Amniotic stem cell (primary cell): Measurements from ENCODE around the gene DCST2.

Source experiments
- DNase-seq: peaks from one replicate; lab custom pipeline; 2025; lab: John Stamatoyannopoulos, UW

The DCST2 gene

DNA sequence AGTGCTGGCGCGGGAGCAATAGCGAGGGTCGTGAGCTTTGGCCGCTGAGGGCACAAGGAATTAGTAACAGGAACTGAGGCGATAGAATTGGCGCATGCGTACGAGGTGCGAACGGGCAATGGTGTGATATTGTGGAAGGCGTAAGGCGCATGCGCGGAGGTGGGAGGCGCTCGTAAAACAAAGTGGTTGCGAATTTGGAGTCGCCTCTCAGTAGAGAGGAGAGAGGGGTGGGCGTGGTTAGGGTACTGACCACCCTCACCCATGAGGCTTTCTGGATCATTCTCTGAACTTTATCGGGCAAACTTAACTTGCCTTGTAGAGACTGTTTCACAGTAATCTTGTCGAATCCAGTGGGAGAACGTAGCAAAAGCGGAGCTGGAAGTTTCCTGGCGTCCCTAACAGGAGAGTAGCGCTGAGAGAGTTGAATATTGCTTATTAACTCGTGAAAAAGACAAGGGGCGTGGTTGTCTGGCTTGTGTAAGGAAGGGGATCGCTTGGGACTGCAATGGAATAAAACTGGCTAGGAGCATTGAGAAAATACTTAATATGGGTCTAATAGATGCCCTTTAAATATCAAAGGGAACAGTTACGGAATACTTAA, 58.7 kb downstream of the DCST2 start:
- DNase-seq, result peak; percentile 96

DNA sequence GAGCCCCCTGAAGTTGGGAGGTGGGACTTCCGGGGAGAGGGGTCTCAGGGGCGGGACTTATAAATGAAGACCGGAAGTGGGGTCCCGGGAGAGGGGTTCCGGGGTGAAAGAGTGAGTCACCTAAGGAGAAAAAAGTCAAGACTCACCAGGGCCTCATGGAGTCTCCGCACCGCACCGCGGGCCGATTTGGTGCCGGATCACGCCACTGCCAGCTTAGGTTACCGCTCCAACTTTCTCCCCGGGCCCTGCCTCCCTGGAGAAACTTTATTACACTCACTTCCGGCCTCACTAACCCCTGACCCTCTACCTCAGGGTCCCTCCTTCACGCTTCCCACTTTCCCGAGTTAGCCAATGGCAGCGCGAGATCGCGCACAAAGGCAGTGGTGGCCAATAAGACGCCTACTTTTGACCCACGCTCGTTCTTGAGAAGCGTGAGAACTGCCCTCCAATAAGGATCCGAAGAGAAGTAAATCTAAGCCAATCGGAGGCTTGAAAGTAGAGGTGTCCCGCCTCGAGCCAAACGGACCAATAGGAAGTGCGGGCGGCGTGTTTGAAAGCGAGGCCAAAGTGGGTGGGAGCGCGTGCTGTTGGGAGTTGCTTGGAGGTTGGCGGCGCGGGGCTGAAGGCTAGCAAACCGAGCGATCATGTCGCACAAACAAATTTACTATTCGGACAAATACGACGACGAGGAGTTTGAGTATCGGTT, 59.3 kb downstream of the DCST2 start, which contains the start of gene CKS1B:
CKS1B (plus strand) TSS at position 580 of the 706 bp plus-strand sequence; CDS start at position 645, 65 bp downstream.
- peak; percentile 99 for DNase-seq

DNA sequence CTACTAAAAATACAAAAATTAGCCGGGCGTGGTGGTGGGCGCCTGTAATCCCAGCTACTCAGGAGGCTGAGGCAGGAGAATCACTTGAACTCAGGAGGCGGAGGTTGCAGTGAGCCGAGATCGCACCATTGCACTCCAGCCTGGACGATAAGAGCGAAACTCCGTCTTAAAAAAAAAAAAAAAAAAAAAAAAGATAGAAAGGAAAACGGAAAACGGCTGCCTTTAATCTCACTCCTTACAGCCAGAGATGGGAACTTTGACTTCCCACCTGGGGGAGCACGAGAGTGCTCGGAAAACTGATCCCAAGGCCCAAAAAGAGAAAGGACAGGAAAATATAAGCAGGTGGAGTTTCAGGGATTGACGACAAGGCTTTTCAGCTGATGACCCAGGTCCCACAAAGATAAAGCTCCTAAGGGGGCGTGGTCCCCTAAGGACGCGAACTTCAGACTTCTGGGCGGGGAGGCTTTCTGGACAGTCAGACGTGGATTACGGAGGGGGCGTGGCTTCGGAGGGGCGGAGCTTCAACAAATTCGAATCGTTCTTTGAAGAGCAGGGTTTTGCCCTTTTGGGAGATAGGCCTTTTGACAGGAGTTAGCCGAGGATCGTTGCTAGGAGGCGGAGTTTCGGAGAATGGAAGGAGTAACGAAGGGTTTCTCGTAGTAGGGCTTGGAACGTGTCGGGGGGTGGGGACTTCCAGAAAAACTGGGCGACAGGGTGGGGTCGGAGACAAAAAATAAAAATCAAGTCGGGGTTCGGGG, 60.1 kb downstream of the DCST2 start:
- DNase-seq, result peak; percentile 97

DNA sequence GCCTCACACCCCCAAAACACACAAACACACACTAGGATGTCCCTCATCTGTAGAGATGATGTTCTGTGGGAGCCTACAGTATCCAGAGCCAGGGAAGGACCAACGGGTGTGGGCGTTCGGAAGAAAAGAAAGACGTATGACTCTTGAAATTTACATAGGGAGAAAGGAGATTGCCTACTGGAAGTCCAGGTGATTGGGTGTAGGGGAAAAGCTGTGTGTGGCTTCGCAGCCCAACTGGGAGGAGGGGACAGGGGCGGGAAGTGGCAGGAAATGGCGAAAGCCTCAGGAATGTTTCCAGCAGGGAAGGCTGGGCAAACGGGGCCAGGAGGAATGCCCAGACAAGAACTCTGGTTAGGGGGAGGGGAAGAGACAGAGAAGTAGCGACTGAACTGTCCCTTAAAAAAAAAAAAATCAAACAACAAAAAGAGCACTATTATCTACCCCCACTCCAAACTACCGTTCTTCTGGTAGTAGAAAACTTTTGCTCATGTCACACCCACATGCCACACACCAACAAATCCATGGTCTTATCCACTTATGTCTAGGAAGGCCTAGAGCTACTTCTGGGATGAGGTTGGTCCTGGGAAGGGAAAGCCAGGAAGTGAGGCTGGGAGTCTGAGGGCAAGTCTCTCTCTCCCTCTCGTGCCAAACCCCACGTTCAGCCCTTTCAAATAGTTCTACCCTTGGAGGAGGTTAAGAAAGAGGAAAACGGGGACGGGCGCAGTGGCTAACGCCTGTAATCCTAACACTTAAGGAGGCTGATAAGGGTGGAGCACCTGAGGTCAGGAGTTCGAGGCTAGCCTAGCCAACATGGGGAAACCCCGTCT, 60.9 kb downstream of the DCST2 start:
- peak; percentile 65 for DNase-seq

DNA sequence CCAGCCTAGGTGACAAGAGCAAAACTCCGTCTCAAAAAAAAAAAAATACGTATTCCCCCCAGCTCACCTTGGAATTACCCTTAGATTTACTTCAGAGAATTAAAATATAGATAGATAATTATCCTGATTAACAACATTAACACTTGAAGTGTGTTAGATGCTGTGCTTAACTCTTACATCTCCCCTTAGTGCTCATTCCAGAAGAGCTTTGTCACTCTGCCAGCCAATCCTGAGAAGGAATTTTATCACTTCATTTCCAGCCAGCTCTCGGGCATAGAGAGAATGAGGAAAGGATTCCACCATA, 61.4 kb downstream of the DCST2 start:
- DNase-seq, result no peak

DNA sequence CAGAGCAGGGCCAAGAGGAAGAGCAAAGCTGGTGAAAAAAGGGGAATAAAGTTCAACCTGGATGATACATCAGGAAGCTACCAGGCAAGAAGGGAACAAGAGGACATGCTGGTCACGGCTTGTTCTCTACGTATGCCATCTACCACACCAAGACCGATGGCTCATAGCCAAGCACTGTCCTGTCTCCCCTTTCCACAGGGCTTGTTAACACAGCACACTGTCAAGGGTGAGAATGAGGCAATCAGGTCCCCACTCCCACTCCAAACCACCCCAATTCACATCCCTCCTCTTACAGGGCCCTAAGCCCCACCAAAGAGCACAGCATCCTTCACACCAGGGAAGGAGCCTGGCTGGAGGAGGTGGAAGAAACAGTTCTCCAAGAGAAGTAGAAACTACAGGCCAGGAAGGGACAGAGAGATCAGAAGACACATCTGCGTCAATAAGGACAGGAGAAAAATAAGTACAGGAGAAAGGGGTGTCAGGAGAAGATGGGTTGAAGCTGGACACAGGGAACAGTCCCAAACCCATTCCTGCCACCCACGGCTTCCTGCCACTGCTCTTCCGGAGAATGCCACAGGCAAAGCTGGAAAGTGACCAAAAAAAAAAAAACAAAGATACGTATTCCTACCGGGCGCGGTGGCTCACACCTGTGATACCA, 62.1 kb downstream of the DCST2 start:
- DNase-seq, result no peak

DNA sequence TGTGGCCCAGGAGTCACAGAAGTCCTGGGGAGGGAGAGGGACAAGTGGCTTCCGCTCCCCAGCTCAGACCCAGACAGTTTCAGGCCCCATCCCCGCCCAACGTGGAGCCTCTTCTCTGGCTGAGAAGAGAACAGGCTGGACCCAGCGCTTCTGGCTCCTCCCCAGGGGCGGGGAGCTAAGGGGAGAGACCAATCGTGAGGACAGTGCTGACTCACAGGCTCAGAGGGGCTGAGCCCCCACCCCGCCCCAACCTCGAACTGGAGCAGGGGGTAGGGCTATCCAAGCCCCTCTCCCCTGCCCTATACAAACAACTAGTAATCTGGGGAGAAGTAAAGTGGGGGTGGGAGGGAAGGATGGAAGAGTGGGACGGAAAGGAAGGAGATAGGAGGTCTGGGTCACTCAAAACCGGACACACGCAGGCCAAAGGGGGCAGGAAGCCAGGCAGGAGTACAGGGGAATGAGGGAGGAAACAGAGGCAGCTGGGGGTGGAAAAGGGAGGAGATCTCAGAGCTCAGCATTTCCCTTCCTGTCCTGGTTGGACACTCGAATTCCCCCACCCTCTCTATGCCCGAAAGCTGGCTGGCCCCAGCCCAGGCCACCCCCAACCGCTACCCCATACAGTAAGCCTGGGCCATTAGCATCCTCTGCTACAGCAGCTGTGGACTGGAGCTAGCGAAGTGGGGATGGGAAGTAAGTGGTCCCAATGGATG, 62.8 kb downstream of the DCST2 start, which contains the start of gene SHC1:
SHC1 (minus strand) TSS at position 117 of the 710 bp plus-strand sequence. CDS start 221 bp downstream, outside the sequence.
- DNase-seq, result peak; percentile 88

DNA sequence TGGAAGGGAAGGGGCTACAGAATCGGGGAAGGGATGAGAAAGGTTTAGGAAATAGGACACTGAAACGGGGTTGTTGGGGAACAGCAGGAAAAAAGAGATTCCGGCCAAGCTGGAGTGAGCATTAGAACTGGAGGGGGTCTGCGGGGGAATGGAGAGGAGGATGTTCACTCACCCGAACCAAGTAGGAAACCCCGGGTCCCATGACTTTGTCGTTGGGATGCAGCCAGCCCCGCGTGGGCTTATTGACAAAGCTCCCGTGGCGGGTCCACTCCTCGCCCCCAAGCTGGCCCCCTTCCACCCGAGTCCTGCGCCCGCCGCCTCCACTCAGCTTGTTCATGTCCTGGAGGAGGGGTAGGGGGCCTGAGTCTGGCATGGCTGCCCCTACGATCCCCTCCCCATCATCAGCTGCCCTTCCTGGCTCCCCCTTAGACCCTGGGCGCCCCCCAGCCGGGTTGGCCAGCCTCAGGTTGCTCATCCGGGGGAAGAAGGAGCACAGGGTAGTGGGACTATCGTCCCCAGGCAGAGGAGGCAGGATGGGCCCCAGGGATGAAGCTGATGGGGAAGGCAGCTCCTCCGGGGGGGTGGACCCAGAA, 63.6 kb downstream of the DCST2 start:
- DNase-seq, result no peak

DNA sequence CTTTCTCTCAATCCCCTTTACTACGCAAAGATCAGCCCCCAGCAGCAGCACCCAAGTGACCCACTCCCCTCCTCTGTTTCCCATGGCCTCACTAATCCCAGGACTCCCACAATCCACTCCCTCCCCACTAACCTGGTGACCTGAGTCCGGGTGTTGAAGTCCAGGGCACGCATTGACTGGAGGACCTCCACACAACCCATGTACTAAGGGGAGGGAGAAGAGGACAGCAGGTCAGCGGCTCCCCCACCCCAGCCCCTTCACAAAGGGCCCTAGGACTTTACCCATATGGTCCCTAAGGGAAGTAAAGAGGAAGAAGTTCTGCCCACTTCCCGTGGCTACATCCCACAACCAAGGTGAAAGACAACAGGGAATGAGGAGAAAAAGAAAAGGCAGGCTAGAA, 64.3 kb downstream of the DCST2 start:
- no peak for DNase-seq

DNA sequence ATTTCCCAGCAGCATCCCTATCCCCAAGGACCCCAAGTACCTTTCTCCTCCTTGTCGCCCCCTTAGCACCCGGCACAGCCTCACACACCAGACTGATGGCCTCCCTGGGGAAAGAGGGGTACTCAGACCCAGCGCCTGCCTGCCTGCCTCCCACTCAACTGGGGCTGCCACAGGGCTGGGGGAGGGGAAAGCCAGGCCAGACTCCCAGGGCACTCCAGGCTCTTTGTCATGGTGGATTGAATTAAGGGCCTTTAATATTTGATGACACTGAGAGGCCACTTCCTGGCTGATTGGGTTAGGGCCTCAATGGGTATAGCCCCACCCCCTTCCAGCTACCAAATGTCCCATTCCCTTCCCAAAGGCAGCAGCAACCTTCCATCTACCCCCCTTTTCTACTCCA, 64.8 kb downstream of the DCST2 start:
- no peak for DNase-seq
